C4-2B (cell line): ENCODE results near the gene LRP1B.

Source experiments
- H3K27ac ChIP-seq: fragments of 450-650 bp; 2 replicates; pipeline ENCODE4 v1.5.1; 2017
- CTCF ChIP-seq: fragments of 450-650 bp; conservative IDR thresholded peaks from 2 replicates; pipeline ENCODE4 v1.5.1; 2017; ENCODE audit warnings: mild to moderate bottlenecking
- ZFX ChIP-seq: fragments of 450-650 bp; IDR thresholded peaks from 2 replicates; pipeline ENCODE4 v1.6.1; 2017

Gene LRP1B

GRCh38 chr2:141399270-141399669, 731.5 kb downstream of the LRP1B start:
- H3K27ac ChIP-seq: no peak overlapping the region
- TF ChIP-seq CTCF (peak; percentile 73), ZFX (no peak)

GRCh38 chr2:141393214-141393545, 737.6 kb downstream of the LRP1B start:
- TF ChIP-seq CTCF (no peak), ZFX (no peak)
- no peak overlapping the region for H3K27ac ChIP-seq

GRCh38 chr2:141392517-141393213, 738.2 kb downstream of the LRP1B start:
- TF ChIP-seq CTCF (no peak), ZFX (no peak)
- no peak overlapping the region for H3K27ac ChIP-seq

- TF ChIP-seq CTCF (no peak), ZFX (no peak)
- H3K27ac ChIP-seq: no peak overlapping the region
These were observed 744.6 kb downstream of the LRP1B start for GRCh38 chr2:141386168-141386567.

GRCh38 chr2:141384676-141385075, 746.1 kb downstream of the LRP1B start:
- no peak overlapping the region for H3K27ac ChIP-seq
- no peak for TF ChIP-seq ZFX

- H3K27ac ChIP-seq: no peak overlapping the region
- TF ChIP-seq CTCF: no peak
- no peak for TF ChIP-seq ZFX
These were observed 748.9 kb downstream of the LRP1B start for GRCh38 chr2:141381946-141382345.

- H3K27ac ChIP-seq: no peak overlapping the region
- TF ChIP-seq CTCF: no peak
- no peak for TF ChIP-seq ZFX
These were observed 750.5 kb downstream of the LRP1B start for GRCh38 chr2:141380008-141380979.
